HG03108 (cell line): ENCODE results near the gene LCE2A.
"Not testable (repeated sequence)": the region's sequence is repeated elsewhere in the genome, so short reads cannot be mapped to it uniquely, and the experiment has no call there.

Experiments used
- ATAC-seq: cut with Tn5 transposase; IDR thresholded peaks from one replicate; pipeline ENCODE4 v1.9.1; 2021; ENCODE audit warnings: moderate library complexity; ENCODE audit not compliant: unreplicated experiment

Gene LCE2A, protein sequence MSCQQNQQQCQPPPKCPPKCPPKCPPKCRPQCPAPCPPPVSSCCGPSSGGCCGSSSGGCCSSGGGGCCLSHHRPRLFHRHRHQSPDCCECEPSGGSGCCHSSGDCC

DNA sequence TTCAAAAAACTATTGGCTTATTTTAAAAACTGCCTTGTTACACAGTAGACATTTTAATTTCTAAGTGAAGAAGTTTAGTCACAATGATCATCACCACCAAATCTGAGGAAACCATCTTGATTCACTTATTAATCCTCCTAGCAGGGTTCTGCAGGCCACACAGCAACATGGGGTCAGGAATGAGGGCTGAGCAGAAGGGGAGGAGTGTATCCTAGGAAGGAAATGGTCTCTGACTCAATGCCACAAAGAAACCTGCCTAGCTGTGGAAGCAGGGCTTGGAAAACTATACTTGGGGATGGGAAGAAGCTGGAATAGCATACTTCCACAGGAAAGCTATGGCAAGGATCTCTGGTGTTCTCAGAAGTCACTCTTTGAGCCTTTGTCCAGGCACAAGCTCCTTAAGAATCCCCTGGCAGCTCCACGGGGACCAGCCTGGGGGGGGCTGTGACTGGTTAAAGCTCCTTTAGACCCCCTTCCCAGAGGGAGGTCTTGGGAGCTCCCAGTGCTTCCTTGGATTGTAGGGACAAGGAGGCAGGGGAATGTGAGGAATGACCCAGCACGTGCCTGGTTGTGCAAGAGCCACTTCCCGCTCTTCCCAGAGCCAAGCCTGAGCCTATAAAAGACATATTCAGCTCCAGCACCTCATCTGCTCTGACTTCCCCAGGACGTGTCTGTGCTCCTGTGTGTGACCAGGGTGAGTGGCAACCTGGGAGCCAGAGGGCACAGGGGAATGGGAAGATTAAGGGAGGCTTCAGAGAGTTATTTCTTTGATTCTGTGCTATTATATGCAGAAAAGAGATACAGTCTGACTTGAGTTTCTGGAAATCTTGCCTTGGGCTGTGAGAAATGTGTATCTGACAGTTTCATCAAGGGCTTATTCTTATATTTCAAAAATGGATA, at the start of gene LCE2A:
TSS of gene LCE2A (plus strand) at position 645 of the 900 bp plus-strand sequence. CDS start 557 bp downstream, outside the sequence.
- ATAC-seq, result no peak

DNA sequence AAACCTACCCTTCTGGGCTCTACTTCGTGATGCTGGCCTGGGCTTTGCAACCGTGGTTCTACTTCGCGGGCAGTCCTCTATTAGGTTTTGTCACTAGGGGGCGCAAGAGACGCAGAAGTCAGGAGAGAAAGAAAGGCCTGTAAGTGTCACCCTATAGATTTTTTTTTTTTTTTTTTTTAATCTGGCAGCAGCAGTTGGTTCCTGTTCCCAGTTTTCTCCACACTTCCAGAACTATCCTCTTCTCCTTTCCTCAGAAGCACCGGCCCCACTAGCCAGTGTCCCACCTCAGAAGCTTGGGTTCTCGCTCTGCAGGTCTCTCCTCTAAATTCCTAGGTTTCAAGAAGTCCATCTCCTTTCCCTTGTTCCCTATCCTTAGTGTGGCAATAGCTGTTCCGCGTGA, 44.0 kb upstream of the LCE2A start:
- ATAC-seq, result no peak

DNA sequence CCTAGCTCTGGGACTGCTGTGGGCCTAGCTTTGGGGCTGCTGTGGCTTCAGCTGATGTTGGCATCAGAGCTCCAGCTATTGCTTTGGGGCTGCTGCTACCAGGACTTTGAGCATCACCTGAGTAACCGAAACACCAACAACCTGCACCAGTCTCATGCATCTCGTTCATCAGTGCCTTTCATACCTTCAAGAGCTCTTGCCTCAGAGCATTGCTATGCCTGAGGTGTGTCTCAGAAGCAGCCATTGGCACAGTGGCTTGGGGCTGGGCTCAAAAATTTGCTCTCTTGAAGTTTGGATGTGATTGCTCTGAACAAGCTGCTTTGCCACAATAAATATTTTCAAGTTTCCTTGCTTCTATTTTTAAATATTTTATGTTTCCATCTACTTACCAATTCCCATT, 41.7 kb upstream of the LCE2A start:
- ATAC-seq, result no peak

DNA sequence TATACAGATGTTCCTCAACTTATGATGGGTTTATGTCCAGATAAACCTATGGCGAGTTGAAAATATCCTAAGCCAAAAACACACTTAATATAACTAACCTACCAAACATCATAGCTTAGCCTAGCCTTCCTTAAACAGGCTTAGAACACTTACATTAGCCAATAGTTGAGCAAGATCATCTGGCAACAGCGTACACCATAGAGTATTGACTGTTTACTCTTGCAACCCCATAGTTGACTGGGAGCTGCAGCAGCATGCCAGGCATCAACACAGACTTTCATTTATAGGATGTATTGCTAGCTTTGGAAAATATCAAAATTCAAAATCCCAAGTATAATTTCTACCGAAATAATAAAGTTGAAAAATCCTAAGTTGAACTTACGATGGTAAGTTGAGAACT, 40.5 kb upstream of the LCE2A start:
- no peak for ATAC-seq

DNA sequence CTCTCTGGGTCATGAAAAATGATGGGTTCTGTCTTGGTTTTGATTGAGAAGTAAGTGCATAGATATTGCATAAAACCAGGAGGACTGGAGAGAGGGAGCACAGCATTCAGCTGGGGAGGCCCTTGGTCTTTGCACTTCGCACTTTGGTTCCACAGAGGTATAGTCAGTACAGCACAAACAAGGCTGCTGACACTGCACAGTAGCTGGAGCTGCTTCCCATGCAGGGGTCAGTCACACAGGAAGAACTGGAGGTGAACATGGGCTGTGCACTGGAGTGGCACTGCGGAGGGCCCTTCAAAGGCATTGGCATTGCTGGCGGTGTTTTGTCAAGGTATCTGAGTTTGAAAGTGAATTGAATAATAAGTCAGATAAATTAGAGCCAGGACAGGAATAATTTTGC, 39.5 kb upstream of the LCE2A start:
- no peak for ATAC-seq

DNA sequence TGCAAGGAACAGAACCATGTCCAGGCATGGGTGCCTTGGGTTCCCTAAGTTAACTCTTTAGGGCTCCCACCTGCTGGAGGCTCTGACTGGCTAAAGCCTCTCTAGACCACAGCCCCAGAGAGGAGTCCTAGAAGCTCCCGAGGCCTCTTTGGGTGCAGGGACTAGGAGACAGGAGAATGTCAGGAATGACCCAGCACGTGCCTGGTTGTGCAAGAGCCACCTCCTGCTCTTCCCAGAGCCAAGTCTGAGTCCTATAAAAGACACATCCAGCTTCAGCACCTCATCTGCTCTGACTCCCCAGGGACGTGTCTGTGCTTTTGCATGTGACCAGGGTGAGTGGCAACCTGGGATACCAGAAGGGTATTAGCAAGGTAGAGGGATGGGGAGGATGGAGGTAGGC, 35.0 kb upstream of the LCE2A start, which contains the start of gene LCE2D:
TSS of gene LCE2D (plus strand) at position 283 of the 400 bp plus-strand sequence. CDS start 726 bp downstream, outside the sequence.
- ATAC-seq, result no peak

DNA sequence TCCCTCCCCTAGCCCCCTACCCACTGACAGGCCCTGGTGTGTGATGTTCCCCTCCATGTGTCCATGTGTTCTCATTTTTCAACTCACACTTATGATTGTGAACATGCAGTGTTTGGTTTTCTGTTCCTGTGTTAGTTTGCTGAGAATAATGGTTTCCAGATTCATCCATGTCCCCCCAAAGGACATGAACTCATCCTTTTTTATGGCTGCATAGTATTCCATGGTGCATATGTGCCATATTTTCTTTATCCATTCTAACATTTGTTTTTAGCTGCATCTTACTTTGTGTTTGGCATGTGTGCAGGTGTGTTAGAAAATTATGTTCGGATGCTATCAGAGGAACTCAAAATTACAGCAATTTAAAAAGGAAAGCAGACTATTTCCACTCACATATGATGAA, 32.0 kb upstream of the LCE2A start:
- not testable (repeated sequence) for ATAC-seq

DNA sequence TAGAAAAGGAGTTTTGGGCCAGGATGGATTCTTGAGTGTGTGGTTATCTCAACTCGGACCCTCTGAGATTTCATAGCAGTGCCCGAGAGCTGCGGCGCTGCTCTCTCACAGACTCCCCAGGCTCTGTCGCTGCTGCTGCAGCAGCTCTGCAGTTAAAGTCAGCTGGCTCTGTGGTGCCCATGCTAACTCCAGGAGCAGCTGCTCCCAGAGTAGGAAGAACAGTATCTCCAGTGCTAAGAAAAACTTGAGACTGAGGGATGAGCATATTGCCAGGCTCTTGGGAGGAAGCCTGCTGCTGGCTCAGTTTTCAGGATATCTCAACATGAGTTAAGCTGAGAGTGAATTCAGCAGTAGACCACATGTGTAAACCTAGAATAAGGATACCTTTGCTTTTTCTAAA, 30.5 kb upstream of the LCE2A start:
- ATAC-seq, result no peak

DNA sequence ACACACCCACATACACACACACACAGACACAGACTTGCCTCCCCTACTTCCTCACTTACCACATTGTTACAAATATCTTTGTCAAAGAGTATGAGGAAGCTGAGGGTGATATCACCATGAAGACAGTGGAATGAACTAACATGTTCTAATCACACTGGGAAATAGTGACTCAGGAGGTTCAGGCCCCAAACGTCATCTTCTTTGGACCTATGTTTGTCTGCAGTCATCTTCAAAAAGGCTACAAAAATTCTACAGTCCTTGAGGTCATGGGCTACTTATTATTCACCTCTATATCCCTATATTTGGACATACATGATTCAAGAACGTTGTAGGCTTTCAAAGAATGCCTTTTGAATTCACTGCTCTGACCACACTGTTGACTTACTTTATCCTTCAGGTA, 25.1 kb upstream of the LCE2A start:
- ATAC-seq, result no peak

DNA sequence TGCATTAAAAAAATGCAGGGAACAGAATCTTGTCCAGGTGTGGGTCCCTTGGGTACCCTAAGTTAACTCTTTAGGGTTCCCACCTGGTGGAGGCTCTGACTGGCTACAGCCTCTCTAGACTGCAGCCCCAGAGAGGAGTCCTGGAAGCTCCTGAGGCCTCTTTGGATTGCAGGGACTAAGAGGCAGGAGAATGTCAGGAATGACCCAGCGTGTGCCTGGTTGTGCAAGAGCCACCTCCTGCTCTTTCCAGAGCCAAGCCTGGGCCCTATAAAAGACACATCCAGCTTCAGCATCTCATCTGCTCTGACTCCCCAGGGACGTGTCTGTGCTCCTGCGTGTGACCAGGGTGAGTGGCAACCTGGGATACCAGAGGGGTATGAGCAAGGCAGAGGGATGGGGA, 23.2 kb upstream of the LCE2A start, which contains the start of gene LCE2C:
TSS of gene LCE2C (plus strand) at position 297 of the 400 bp plus-strand sequence. CDS start 737 bp downstream, outside the sequence.
- ATAC-seq, result not testable (repeated sequence)

DNA sequence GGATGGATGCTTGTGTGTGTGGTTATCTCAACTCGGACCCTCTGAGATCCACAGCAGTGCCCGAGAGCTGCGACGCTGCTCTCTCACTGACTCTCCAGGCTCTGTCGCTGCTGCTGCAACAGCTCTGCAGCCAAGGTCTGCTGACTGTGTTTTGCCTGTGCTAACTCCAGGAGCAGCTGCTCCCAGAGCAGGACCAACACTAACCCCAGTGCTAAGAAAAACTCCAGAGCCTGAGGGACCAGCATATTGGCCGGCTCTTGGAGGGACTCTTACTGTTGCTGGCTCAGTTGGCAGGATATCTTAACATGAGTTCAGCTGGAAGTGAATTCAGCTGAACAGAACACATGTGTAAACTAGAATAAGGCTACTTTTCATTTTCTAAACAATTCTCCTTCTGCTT, 18.7 kb upstream of the LCE2A start:
- ATAC-seq, result no peak

DNA sequence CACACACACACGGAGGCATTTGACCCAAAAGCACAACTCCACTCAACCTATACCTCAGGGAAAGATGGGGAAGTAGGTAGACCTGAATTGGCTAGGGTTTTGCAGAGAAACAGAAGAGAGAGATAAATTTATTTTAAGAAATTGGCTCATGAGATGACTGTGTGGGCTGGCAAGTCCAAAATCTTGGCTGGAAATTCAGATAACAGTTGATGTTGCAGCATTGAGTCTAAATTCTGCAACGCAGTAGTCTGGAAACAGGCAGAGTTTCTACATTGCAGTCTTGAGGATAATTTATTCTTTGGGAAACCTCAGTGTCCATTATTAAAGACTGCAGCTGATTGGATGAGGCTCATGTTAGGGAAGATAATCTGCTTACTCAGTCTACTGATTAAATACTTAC, 16.5 kb upstream of the LCE2A start:
- ATAC-seq, result no peak

DNA sequence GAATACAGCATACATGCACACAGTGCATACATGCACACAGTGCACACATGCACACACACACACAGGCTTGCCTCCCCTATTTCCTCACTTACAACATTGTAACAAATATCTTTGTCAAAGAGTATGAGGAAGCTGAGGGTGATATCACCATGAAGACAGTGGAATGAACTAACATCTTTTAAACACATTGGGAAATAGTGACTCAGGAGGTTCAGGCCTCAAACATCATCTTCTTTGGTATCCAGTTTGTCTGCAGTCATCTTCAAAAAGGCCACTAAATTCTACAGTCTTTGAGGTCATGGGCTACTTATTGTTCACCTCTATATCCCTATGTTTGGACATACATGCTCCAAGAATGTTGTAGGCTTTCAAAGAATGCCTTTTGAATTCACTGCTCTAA, 14.3 kb upstream of the LCE2A start:
- no peak for ATAC-seq

DNA sequence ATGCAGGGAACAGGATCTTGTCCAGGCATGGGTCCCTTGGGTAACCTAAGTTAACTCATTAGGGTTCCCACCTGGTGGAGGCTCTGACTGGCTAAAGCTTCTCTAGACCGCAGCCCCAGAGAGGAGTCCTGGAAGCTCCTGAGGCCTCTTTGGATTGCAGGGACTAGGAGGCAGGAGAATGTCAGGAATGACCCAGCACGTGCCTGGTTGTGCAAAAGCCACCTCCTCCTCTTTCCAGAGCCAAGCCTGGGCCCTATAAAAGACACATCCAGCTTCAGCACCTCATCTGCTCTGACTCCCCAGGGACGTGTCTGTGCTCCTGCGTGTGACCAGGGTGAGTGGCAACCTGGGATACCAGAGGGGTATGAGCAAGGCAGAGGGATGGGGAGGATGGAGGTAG, 12.3 kb upstream of the LCE2A start, which contains the start of gene LCE2B:
TSS of gene LCE2B (plus strand) at position 301 of the 400 bp plus-strand sequence. CDS start 721 bp downstream, outside the sequence.
- ATAC-seq, result not testable (repeated sequence)

DNA sequence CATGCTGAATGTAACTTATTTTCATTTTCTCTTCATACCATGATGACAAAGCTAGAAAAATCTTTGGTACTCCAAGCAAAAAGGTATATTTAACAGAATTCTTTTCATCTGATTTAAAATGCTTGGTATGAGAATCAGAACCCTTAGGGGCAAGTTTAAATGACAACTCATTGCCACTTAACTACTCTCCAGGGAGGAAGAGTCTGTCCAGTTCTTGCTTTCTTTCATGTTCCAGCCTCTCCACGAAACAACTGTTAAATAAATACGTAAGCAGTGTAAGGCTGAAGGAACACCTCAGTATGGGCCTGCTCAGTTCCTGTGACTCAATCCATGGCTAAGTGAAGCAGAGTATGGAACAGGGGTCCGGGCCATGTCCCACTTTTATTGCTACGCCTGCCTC, 1.6 kb downstream of the LCE2A start:
- no peak for ATAC-seq

DNA sequence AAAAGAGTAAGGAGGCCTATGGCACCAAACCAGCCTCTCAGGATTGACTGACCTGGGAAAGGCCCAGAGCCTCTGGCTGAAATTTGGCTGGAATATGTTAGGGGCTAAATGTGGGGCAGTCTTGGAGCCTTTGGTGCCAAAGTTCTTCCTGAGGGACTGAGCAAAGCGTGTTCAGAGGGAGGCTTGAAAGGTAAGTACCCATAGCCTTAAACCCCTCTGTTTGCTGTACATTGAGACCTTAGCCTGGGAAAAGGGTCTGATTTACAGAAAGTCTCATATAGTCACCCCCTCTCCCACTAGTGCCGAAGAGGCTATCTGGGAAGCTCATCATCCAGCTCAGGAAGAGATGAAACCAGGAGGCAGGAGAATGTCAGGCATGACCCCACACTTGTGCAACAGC, 9.7 kb downstream of the LCE2A start, which contains the start of gene LCE4A:
TSS of gene LCE4A (plus strand) at position 301 of the 400 bp plus-strand sequence. CDS start 916 bp downstream, outside the sequence.
- ATAC-seq, result no peak

DNA sequence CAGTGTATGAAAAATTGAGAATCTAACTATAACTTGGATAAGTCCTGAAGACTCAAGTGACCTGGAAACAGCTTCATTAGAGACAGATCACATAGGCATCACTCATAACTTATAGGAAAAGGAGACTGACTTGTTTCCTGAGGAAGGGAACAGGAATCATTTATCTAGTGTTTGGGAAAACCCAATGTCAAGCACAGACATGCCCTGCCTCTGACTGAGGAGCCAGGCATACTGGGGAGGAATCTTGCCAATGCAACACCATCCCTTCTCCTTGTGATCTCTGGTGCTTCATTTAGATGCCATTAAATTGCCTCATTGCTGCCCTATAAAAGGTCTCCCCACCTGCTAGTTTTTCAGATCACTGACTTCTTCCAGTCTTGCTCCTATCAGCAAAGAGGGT, 20.1 kb downstream of the LCE2A start:
- ATAC-seq, result no peak

DNA sequence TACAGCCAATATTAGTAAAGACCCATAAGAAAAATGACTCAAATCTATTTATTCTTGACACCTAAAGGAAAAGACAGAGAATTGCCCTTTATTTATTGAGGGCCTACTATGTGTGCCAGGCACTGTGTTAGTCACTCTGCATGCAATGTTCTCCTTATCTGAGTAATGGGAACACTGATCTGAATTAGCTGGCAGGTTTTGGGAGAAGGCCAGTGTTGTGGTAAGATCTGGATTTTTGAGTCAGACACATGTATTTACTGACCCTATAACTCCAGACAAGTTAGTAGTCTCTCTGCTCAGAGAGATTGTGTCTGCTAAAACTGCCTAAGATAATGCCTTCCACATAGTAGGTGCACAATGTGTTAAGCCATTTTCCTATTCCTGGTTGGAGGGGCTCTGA, 27.1 kb downstream of the LCE2A start:
- no peak for ATAC-seq

DNA sequence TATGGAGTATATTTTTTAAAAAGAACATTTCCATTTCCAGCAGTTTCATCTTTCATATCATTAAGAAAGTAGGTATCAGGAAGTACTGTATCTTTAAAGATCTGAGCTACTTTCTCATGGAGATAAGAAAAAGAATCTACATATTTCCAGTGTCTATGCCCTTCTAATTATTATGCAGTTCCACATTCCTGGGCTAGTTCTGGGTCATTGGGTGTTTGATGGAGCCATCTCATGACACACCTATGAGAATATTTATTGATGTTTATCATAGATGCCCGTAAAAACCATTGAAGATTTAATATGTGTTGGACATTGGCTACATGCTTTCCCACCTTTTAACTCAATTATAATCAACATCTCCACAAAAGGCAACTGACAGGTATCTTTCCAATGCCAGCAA, 30.8 kb downstream of the LCE2A start:
- ATAC-seq, result no peak

DNA sequence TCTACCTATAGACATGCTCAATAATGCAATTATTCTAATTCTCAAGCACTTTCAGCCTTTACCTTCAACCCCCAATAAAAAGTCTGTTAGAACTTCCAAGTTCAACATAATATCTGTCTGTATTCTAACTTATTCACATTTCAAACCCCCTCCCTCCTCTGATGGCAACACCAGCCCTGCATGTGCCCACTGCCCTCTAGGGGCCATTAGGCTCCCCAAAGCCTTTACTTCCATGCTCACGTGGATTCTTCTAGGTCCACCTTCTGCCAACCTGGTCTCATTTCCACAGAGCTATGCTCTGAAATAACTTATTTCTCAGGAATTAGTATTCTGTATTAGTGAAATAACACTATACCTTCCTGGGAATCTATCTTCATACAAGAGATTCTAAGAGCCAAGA, 37.5 kb downstream of the LCE2A start:
- ATAC-seq, result no peak

DNA sequence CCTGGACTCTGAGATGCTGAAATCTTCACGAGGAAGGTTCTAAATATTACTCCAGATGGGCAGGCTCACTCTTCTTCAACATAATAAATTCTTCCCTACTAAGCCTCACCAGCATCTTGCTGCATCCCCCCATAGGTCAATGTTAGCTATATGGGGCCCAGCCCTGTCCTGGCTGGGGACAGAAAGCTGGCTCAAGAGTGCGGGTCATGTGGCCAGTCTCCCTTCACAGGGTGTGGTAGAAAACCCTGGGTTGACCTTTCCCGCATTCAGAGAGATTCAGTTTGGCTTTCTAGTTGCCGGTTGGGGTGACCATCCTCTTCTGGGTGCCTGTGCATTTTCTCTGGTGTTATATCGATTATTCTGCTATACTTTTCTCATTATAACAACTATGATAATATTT, 39.9 kb downstream of the LCE2A start:
- no peak for ATAC-seq

DNA sequence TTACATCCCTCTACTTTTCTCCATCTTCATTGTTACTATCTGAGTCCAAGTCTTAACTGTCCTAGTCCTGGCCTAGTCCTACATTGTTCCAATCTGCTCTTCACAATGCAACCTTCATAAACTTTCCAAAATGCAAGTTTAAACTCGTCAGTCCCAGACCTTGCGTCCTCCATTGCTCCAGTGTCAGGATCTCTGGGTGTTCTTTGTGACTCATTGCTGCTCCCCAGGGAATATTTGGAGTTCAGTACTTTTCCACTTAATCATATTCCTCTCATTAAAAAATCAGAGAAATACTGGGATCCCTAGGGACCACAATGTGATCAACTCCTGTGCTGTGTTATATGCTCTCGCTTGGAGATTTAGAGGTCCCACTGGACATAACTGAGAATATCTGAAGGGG, 41.7 kb downstream of the LCE2A start:
- no peak for ATAC-seq
